Ramos (cell line): Measurements from ENCODE around the gene STUB1.

ENCODE experiments used
- in situ Hi-C: fragments of 300-500 bp; cut with MboI; formaldehyde crosslinking; loops from one replicate; pipeline ENCODE4 v1.14.3; 2022; ENCODE audit warnings: low sequenced_read_pairs; ENCODE audit not compliant: unreplicated experiment

Gene STUB1

GRCh38 chr16:692356-693108 lies 12.3 kb downstream of the STUB1 start:
- in situ Hi-C loops = no loop called here

- in situ Hi-C loops = no loop called here
Measured at GRCh38 chr16:693364-693763, 13.2 kb downstream of the STUB1 start.

- in situ Hi-C loops = no loop called here
Measured at GRCh38 chr16:693766-694165, 13.6 kb downstream of the STUB1 start.

GRCh38 chr16:694187-694862 lies 14.1 kb downstream of the STUB1 start:
- in situ Hi-C loops = no loop called here

- in situ Hi-C loops = no loop called here
Measured at GRCh38 chr16:694863-695354, 14.7 kb downstream of the STUB1 start.

GRCh38 chr16:695355-696089 lies 15.3 kb downstream of the STUB1 start:
- in situ Hi-C loops = no loop called here

- in situ Hi-C loops = no loop called here
Measured at GRCh38 chr16:698911-699671, 18.9 kb downstream of the STUB1 start.

- in situ Hi-C loops = loop anchor here (25.0 kb wide), 1 partner anchor 361 kb away; the partner anchor contains the start of gene SSTR5
Measured at GRCh38 chr16:700684-701584, 20.7 kb downstream of the STUB1 start.

GRCh38 chr16:702341-702740 lies 22.1 kb downstream of the STUB1 start:
- in situ Hi-C loops = loop anchor here (25.0 kb wide), 1 partner anchor 360 kb away; the partner anchor contains the start of gene SSTR5

GRCh38 chr16:703406-703805 lies 23.2 kb downstream of the STUB1 start:
- in situ Hi-C loops = loop anchor here (25.0 kb wide), 1 partner anchor 359 kb away; the partner anchor contains the start of gene SSTR5

- in situ Hi-C loops = loop anchor here (25.0 kb wide), 1 partner anchor 358 kb away; the partner anchor contains the start of gene SSTR5
Measured at GRCh38 chr16:704047-704446, 23.8 kb downstream of the STUB1 start.

GRCh38 chr16:704552-705380 lies 24.6 kb downstream of the STUB1 start:
- in situ Hi-C loops = loop anchor here (25.0 kb wide), 1 partner anchor 358 kb away; the partner anchor contains the start of gene SSTR5

- in situ Hi-C loops = loop anchor here (25.0 kb wide), 1 partner anchor 357 kb away; the partner anchor contains the start of gene SSTR5
Measured at GRCh38 chr16:705431-706188, 25.4 kb downstream of the STUB1 start, which contains the start of gene FBXL16. FBXL16 (minus strand) TSS chr16:705801; CDS start chr16:697405, 8,396 bp downstream.

- in situ Hi-C loops = loop anchor here (25.0 kb wide), 1 partner anchor 356 kb away; the partner anchor contains the start of gene SSTR5
Measured at GRCh38 chr16:706189-707061, 26.2 kb downstream of the STUB1 start.

GRCh38 chr16:707062-707538 lies 26.9 kb downstream of the STUB1 start:
- in situ Hi-C loops = loop anchor here (25.0 kb wide), 1 partner anchor 355 kb away; the partner anchor contains the start of gene SSTR5

GRCh38 chr16:708019-708418 lies 27.8 kb downstream of the STUB1 start:
- in situ Hi-C loops = loop anchor here (25.0 kb wide), 1 partner anchor 354 kb away; the partner anchor contains the start of gene SSTR5
